ENCODE results near the gene LPAR3.

Gene LPAR3

GRCh38 chr1:84899969-84900368 lies 7.0 kb upstream of the LPAR3 start:
- no peak for DNase-seq

- no peak for DNase-seq
Measured at GRCh38 chr1:84896279-84896678, 3.3 kb upstream of the LPAR3 start.

- no peak for DNase-seq
Measured at GRCh38 chr1:84890566-84890965, 2.4 kb downstream of the LPAR3 start.

- DNase-seq, result no peak
Measured at GRCh38 chr1:84889437-84889836, 3.6 kb downstream of the LPAR3 start.

GRCh38 chr1:84888753-84889152 lies 4.3 kb downstream of the LPAR3 start:
- DNase-seq, result no peak

GRCh38 chr1:84887261-84887934 lies 5.6 kb downstream of the LPAR3 start:
- no peak for DNase-seq

GRCh38 chr1:84885469-84885868 lies 7.5 kb downstream of the LPAR3 start:
- no peak for DNase-seq

GRCh38 chr1:84884671-84885389 lies 8.2 kb downstream of the LPAR3 start:
- DNase-seq, result no peak

- no peak for DNase-seq
Measured at GRCh38 chr1:84883286-84883685, 9.7 kb downstream of the LPAR3 start.

GRCh38 chr1:84877592-84877991 lies 15.4 kb downstream of the LPAR3 start:
- DNase-seq, result no peak

- no peak for DNase-seq
Measured at GRCh38 chr1:84876353-84876752, 16.7 kb downstream of the LPAR3 start.

- DNase-seq, result no peak
Measured at GRCh38 chr1:84873366-84873765, 19.6 kb downstream of the LPAR3 start.

GRCh38 chr1:84872696-84873355 lies 20.2 kb downstream of the LPAR3 start:
- DNase-seq, result no peak

GRCh38 chr1:84871181-84871580 lies 21.8 kb downstream of the LPAR3 start:
- DNase-seq, result no peak

GRCh38 chr1:84870591-84870990 lies 22.4 kb downstream of the LPAR3 start:
- DNase-seq, result no peak

GRCh38 chr1:84869720-84870119 lies 23.3 kb downstream of the LPAR3 start:
- DNase-seq, result no peak

- DNase-seq, result no peak
Measured at GRCh38 chr1:84862810-84863251, 30.2 kb downstream of the LPAR3 start.

- DNase-seq, result no peak
Measured at GRCh38 chr1:84861988-84862644, 30.9 kb downstream of the LPAR3 start.

GRCh38 chr1:84861516-84861915 lies 31.5 kb downstream of the LPAR3 start:
- DNase-seq, result no peak

- no peak for DNase-seq
Measured at GRCh38 chr1:84859866-84860265, 33.1 kb downstream of the LPAR3 start.

- DNase-seq, result no peak
Measured at GRCh38 chr1:84857906-84858305, 35.1 kb downstream of the LPAR3 start.

GRCh38 chr1:84856726-84857270 lies 36.2 kb downstream of the LPAR3 start:
- DNase-seq, result no peak

Measured in COR-L47 (cell line).